H1 (cell line): ENCODE results near the gene VWA3B. TPM values are rescaled to one million over a fixed set of nuclear protein-coding genes. Genes with fewer than 3 reads are reported as not detected.

Source experiments
- CTCF ChIA-PET: fragments of 300-600 bp; sonication (Branson Sonifier 250); formaldehyde crosslinking; loops from one replicate; lab custom pipeline; 2021; ENCODE audit not compliant: partially characterized antibody; lab: Charles Lee
- POLR2A ChIA-PET: fragments of 300-600 bp; sonication (Branson Sonifier 250); formaldehyde crosslinking; loops from one replicate; lab custom pipeline; 2021; ENCODE audit warnings: inconsistent platforms; ENCODE audit not compliant: partially characterized antibody; lab: Charles Lee
- DNase-seq, 2 experiments: peaks; one replicate each; pipeline versions ENCODE4 v3.0.0 to v3.0.0-alpha.2; 2010 to 2022; ENCODE audit warnings: low spot score in 2 of 2, low read depth in 1 of 2, mixed read lengths in 1 of 2
- FAIRE-seq: peaks from 2 replicates; lab custom pipeline; 2011; peaks lifted over from hg19 to GRCh38; lab: Jason Lieb, UNC
- H2AFZ ChIP-seq: 2 replicates; pipeline ENCODE4 v1.8.1; 2012; ENCODE audit warnings: low read length, inconsistent platforms
- H2AK5ac ChIP-seq: 2 replicates; pipeline ENCODE4 v1.6.1; 2013; ENCODE audit warnings: low read depth, low read length
- H2BK120ac ChIP-seq: replicated peaks from 2 replicates; pipeline ENCODE3; 2013; ENCODE audit warnings: low read depth, low read length, inconsistent platforms
- H2BK12ac ChIP-seq: 2 replicates; pipeline ENCODE4 v1.6.1; 2013; ENCODE audit warnings: low read depth, low read length
- H2BK15ac ChIP-seq: 2 replicates; pipeline ENCODE4 v1.6.1; 2013; ENCODE audit warnings: low read length
- H2BK20ac ChIP-seq: 2 replicates; pipeline ENCODE4 v1.6.1; 2013; ENCODE audit warnings: low read length
- H2BK5ac ChIP-seq: 2 replicates; pipeline ENCODE4 v1.6.1; 2013; ENCODE audit warnings: low read depth, low read length
- H3K14ac ChIP-seq: 2 replicates; pipeline ENCODE4 v1.6.1; 2013; ENCODE audit warnings: inconsistent platforms; ENCODE audit not compliant: insufficient read length
- H3K18ac ChIP-seq: 2 replicates; pipeline ENCODE4 v1.6.1; 2013; ENCODE audit warnings: low read length; ENCODE audit errors: extremely low read depth
- H3K23ac ChIP-seq: 2 replicates; pipeline ENCODE4 v1.6.1; 2013; ENCODE audit warnings: inconsistent platforms; ENCODE audit not compliant: insufficient read length
- H3K23me2 ChIP-seq: 2 replicates; pipeline ENCODE4 v1.6.1; 2013; ENCODE audit warnings: low read depth, low read length
- H3K27ac ChIP-seq: 2 replicates; pipeline ENCODE4 v1.6.1; 2011; ENCODE audit warnings: low read depth, low read length, inconsistent platforms
- H3K27me3 ChIP-seq, 4 experiments: replicated peaks in 1 of 4; 1 replicate in 1 of 4; 2 replicates in 3 of 4; pipeline versions ENCODE4 v1.6.1 to v1.8.1; 2011 to 2013; ENCODE audit warnings: low read length in 3 of 4, mild to moderate bottlenecking in 3 of 4, inconsistent platforms in 2 of 4, mixed read lengths in 2 of 4, moderate library complexity in 1 of 4; ENCODE audit not compliant: control insufficient read depth in 3 of 4, insufficient read depth in 3 of 4; ENCODE audit errors: extremely low read depth in 1 of 4
- H3K36me3 ChIP-seq, 4 experiments: 2 replicates each; pipeline versions ENCODE4 v1.6.1 to v1.8.1; 2011 to 2013; ENCODE audit warnings: mild to moderate bottlenecking in 4 of 4, low read length in 3 of 4, moderate library complexity in 2 of 4, control low read depth in 1 of 4, inconsistent platforms in 1 of 4; ENCODE audit not compliant: insufficient read depth in 4 of 4, control insufficient read depth in 2 of 4
- H3K4ac ChIP-seq: replicated peaks from 2 replicates; pipeline ENCODE3; 2013; ENCODE audit warnings: low read length, low read depth, mixed read lengths, inconsistent platforms; ENCODE audit not compliant: insufficient read length
- H3K4me1 ChIP-seq, 4 experiments: replicated peaks in 1 of 4; 1 replicate in 1 of 4; 2 replicates in 3 of 4; pipeline versions ENCODE4 v1.6.1 to v1.8.1; 2011 to 2013; ENCODE audit warnings: low read length in 3 of 4, inconsistent platforms in 2 of 4, mixed read lengths in 1 of 4; ENCODE audit not compliant: insufficient read depth in 4 of 4, control insufficient read depth in 3 of 4
- H3K4me2 ChIP-seq, 2 experiments: 2 replicates each; pipeline versions ENCODE4 v1.6.1 to v1.8.1; 2011 to 2013; ENCODE audit warnings: low read depth in 2 of 2, low read length in 2 of 2, control low read depth in 1 of 2, inconsistent platforms in 1 of 2, mild to moderate bottlenecking in 1 of 2; ENCODE audit not compliant: insufficient read depth in 1 of 2
- H3K4me3 ChIP-seq, 4 experiments: fragments of 200-600, 300-600 bp in 1 of 4; sonication (generic), shearing (Covaris generic), sonication (Bioruptor Twin) in 1 of 4; 2 replicates each; pipeline versions ENCODE4 v1.5.1 to v1.8.1; 2011 to 2016; ENCODE audit warnings: low read length in 4 of 4, low read depth in 3 of 4, control low read depth in 2 of 4, inconsistent platforms in 2 of 4, mild to moderate bottlenecking in 2 of 4, mixed read lengths in 1 of 4, moderate library complexity in 1 of 4; ENCODE audit not compliant: insufficient read depth in 2 of 4; ENCODE audit errors: extremely low read depth in 1 of 4
- H3K56ac ChIP-seq: replicated peaks from 2 replicates; pipeline ENCODE3; 2013; ENCODE audit warnings: low read depth, mild to moderate bottlenecking, mixed read lengths, low read length, inconsistent platforms; ENCODE audit not compliant: insufficient read length
- H3K79me1 ChIP-seq: 2 replicates; pipeline ENCODE4 v1.6.1; 2013; ENCODE audit warnings: low read depth, low read length, control low read depth
- H3K79me2 ChIP-seq, 2 experiments: 2 replicates each; pipeline versions ENCODE4 v1.6.1 to v1.8.1; 2012 to 2013; ENCODE audit warnings: low read length in 2 of 2, mild to moderate bottlenecking in 2 of 2, inconsistent platforms in 1 of 2; ENCODE audit not compliant: insufficient read depth in 2 of 2, control insufficient read depth in 1 of 2
- H3K9ac ChIP-seq, 4 experiments: replicated peaks in 1 of 4; 1 replicate in 1 of 4; 2 replicates in 3 of 4; pipeline versions ENCODE4 v1.6.1 to v1.8.1; 2011 to 2013; ENCODE audit warnings: low read depth in 3 of 4, low read length in 3 of 4, control low read depth in 2 of 4, mild to moderate bottlenecking in 2 of 4, moderate library complexity in 2 of 4, inconsistent platforms in 1 of 4; ENCODE audit errors: extremely low read depth in 1 of 4
- H3K9me3 ChIP-seq, 2 experiments: 2 replicates each; pipeline versions ENCODE4 v1.6.1 to v1.8.1; 2012 to 2013; ENCODE audit warnings: mild to moderate bottlenecking in 2 of 2, moderate library complexity in 2 of 2, control low read depth in 1 of 2, inconsistent platforms in 1 of 2, low read depth in 1 of 2, low read length in 1 of 2, mixed read lengths in 1 of 2; ENCODE audit not compliant: insufficient read depth in 2 of 2
- H4K20me1 ChIP-seq, 2 experiments: replicated peaks in 1 of 2; 2 replicates each; pipeline versions ENCODE3 to v1.8.1; 2011 to 2013; ENCODE audit warnings: inconsistent platforms in 2 of 2, low read length in 2 of 2, mild to moderate bottlenecking in 1 of 2; ENCODE audit not compliant: insufficient read depth in 2 of 2, control insufficient read depth in 1 of 2
- H4K5ac ChIP-seq: 2 replicates; pipeline ENCODE4 v1.6.1; 2013; ENCODE audit warnings: low read length, low read depth, mixed read lengths, inconsistent platforms; ENCODE audit not compliant: insufficient read length
- H4K8ac ChIP-seq: 2 replicates; pipeline ENCODE4 v1.8.0; 2013; ENCODE audit warnings: mild to moderate bottlenecking, moderate library complexity, low read length, inconsistent platforms; ENCODE audit not compliant: insufficient read depth; ENCODE audit errors: extremely low read depth
- H4K91ac ChIP-seq: replicated peaks from 2 replicates; pipeline ENCODE3; 2013; ENCODE audit warnings: low read length, mixed read lengths, inconsistent platforms; ENCODE audit not compliant: insufficient read length
- CHD1 ChIP-seq: IDR thresholded peaks from 2 replicates; pipeline ENCODE4 v1.6.1; 2012; ENCODE audit warnings: low read depth, low read length, improper control_type of control experiment
- CTBP2 ChIP-seq: IDR thresholded peaks from 2 replicates; pipeline ENCODE4 v1.7.0; 2011; ENCODE audit warnings: borderline replicate concordance, mild to moderate bottlenecking, moderate library complexity, mixed read lengths, low read length; ENCODE audit not compliant: insufficient read depth, insufficient read length
- EP300 ChIP-seq, 2 experiments: IDR thresholded peaks; 1 replicate in 1 of 2; 2 replicates in 1 of 2; pipeline ENCODE4 v1.6.1; 2011 to 2012; ENCODE audit warnings: low read depth in 2 of 2, low read length in 2 of 2, mild to moderate bottlenecking in 2 of 2, borderline replicate concordance in 1 of 2, inconsistent platforms in 1 of 2, moderate library complexity in 1 of 2
- FOSL1 ChIP-seq: IDR thresholded peaks from 2 replicates; pipeline ENCODE4 v1.6.1; 2011; ENCODE audit warnings: mild to moderate bottlenecking, low read depth, low read length, moderate library complexity; ENCODE audit not compliant: insufficient read depth
- KDM5A ChIP-seq: fragments of 200-600 bp; IDR thresholded peaks from 2 replicates; pipeline ENCODE4 v1.7.1; 2012; ENCODE audit warnings: mild to moderate bottlenecking, low read length, inconsistent platforms, mixed read lengths
- SIRT6 ChIP-seq: IDR thresholded peaks from one replicate; pipeline ENCODE4 v1.7.1; 2012; ENCODE audit warnings: low read length, inconsistent platforms
- SRF ChIP-seq: IDR thresholded peaks from 2 replicates; pipeline ENCODE4 v1.6.1; 2011; ENCODE audit warnings: mild to moderate bottlenecking, low read depth, low read length, moderate library complexity
- TAF7 ChIP-seq: optimal IDR thresholded peaks from 2 replicates; pipeline ENCODE3; 2011; ENCODE audit warnings: low read depth, mild to moderate bottlenecking, inconsistent platforms, low read length, moderate library complexity, borderline replicate concordance
- WGBS, 2 experiments: shearing (Covaris generic) in 1 of 2; methylation state at CpG; one replicate each; pipeline versions ENCODE4 v1.1.6 to v1.1.7; 2013 to 2015; ENCODE audit warnings: low lambda C conversion rate in 2 of 2, mixed read lengths in 2 of 2, inconsistent platforms in 1 of 2, low coverage in 1 of 2, missing lambda C conversion rate in 1 of 2; ENCODE audit not compliant: insufficient replicate concordance in 2 of 2, insufficient coverage in 1 of 2, insufficient read length in 1 of 2; ENCODE audit errors: extremely low coverage in 1 of 2, missing lambda C conversion rate in 1 of 2; 5-methylcytosine and 5-hydroxymethylcytosine counted together
- polyA plus RNA-seq, 7 experiments: library from polyadenylated mRNA; depleted of rRNA in 3 of 7; stranded (reverse) in 5 of 7; unstranded in 2 of 7; fragments of >200 nt in 5 of 7; fragments of 200-250 nt in 2 of 7; gene quantifications; 1 replicate in 5 of 7; 2 replicates in 1 of 7; 4 replicates in 1 of 7; pipeline versions ENCODE4 v1.2.1 to v1.2.3, GENCODE V29; 2011 to 2013; ENCODE audit warnings: missing spikeins in 2 of 7, mixed read lengths in 2 of 7
- total RNA-seq: library from RNA; stranded (reverse); fragmentation: NEBNext Ultra II Directional; extraction: Animal tissue kit (Norgen Biotek cat#: 25700); gene quantifications from 2 replicates; pipeline ENCODE4 v1.2.1, GENCODE V29; 2021
- TF ChIP-seq, protein P1 (sequence below): IDR thresholded peaks from 2 replicates; pipeline ENCODE4 v1.6.1; 2012; ENCODE audit warnings: inconsistent platforms
- TF ChIP-seq, protein P2 (sequence below), 3 experiments: IDR thresholded peaks; 1 replicate in 2 of 3; 2 replicates in 1 of 3; pipeline versions ENCODE4 v1.5.1 to v1.6.1; 2011; ENCODE audit warnings: low read length in 3 of 3, mild to moderate bottlenecking in 3 of 3, inconsistent platforms in 2 of 3, low read depth in 1 of 3, moderate library complexity in 1 of 3; ENCODE audit not compliant: insufficient read depth in 1 of 3; ENCODE audit errors: control extremely low read depth in 1 of 3

The VWA3B gene
- total and polyA plus RNA-seq, 2 of the 8 experiments (the other 6 are each of a cell fraction or from before 2014, with no cell fraction given), result not detected

DNA sequence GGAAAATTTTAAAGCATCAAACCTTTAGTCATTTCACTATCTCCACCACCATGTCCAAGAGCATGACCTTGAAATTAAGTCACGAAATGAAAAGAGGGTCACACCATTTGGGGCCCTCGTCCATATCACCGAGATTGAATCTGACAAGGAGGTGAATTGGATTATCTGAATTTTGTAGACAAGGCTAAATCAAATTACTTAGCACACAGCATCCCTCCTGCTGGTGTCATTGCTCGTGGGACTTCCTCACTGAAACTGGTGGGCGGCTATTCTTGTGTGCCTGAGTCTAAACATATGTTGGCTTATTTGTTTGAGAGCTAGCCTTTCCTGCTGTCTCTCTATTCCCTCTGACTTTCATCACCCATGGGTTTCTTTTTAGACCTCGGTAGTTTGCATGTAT lies 194.6 kb downstream of the VWA3B start:
- Histone ChIP-seq H3K4me2 (no peak overlapping the region), H3K4ac (no peak overlapping the region), H3K79me1 (no peaks in the 10 kb centered on the region), H3K23me2 (no peaks in the 10 kb centered on the region), H2BK120ac (no peak overlapping the region), H3K27me3 (no peaks in the 10 kb centered on the region; a peak in 1 of 7 replicates), H3K14ac (no peak overlapping the region), H2AFZ (no peak overlapping the region), H4K91ac (no peak overlapping the region), H2BK20ac (no peak overlapping the region), H3K23ac (no peak overlapping the region), H3K27ac (no peak overlapping the region), H4K5ac (no peak overlapping the region), H3K36me3 (no peaks in the 10 kb centered on the region), H2BK15ac (no peak overlapping the region), H3K18ac (no peak overlapping the region), H3K4me3 (no peak overlapping the region), H2AK5ac (no peak overlapping the region), H3K4me1 (no peaks in the 10 kb centered on the region; a peak in 1 of 7 replicates), H4K20me1 (no peaks in the 10 kb centered on the region), H3K9me3 (no peaks in the 10 kb centered on the region), H3K56ac (no peak overlapping the region), H2BK12ac (no peak overlapping the region), H4K8ac (no peak overlapping the region), H3K9ac (no peak overlapping the region), H2BK5ac (no peak overlapping the region), H3K79me2 (no peaks in the 10 kb centered on the region)
- 95% methylated on average over 6 of the region's 6 CpGs; no CpG with 5 or more reads in 1 of the 2 experiments for WGBS, 2 experiments
- DNase-seq (no peak), FAIRE-seq (no peak)
- ChIA-PET POLR2A (no interaction called here), CTCF (interaction anchor here (0.6 to 4.8 kb wide), 3 partner anchors 12 to 105 kb away, joined by 3 to 25 read pairs (median 5); no protein-coding TSS in a partner anchor)
- TF ChIP-seq TAF7, result no peak
- no peak for TF ChIP-seq CHD1
- TF ChIP-seq KDM5A, result no peak
- no peak for TF ChIP-seq FOSL1
- TF ChIP-seq, protein P1, sequence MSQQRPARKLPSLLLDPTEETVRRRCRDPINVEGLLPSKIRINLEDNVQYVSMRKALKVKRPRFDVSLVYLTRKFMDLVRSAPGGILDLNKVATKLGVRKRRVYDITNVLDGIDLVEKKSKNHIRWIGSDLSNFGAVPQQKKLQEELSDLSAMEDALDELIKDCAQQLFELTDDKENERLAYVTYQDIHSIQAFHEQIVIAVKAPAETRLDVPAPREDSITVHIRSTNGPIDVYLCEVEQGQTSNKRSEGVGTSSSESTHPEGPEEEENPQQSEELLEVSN, result no peak
- no peak for TF ChIP-seq SIRT6
- no peak for TF ChIP-seq EP300 (IDR thresholded peaks at IDR 0.05; ENCODE audit: borderline replicate concordance in 1 of 2, low read depth in 2 of 2, low read length in 2 of 2)
- no peak for TF ChIP-seq CTBP2
- no peak for TF ChIP-seq SRF
- TF ChIP-seq, protein P2, sequence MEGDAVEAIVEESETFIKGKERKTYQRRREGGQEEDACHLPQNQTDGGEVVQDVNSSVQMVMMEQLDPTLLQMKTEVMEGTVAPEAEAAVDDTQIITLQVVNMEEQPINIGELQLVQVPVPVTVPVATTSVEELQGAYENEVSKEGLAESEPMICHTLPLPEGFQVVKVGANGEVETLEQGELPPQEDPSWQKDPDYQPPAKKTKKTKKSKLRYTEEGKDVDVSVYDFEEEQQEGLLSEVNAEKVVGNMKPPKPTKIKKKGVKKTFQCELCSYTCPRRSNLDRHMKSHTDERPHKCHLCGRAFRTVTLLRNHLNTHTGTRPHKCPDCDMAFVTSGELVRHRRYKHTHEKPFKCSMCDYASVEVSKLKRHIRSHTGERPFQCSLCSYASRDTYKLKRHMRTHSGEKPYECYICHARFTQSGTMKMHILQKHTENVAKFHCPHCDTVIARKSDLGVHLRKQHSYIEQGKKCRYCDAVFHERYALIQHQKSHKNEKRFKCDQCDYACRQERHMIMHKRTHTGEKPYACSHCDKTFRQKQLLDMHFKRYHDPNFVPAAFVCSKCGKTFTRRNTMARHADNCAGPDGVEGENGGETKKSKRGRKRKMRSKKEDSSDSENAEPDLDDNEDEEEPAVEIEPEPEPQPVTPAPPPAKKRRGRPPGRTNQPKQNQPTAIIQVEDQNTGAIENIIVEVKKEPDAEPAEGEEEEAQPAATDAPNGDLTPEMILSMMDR (IDR thresholded peaks at IDR 0.05; ENCODE audit: control extremely low read depth in 1 of 3, insufficient read depth in 1 of 3, low read depth in 1 of 3, low read length in 3 of 3), result no peak
